SJSA1 (cell line): ENCODE measurements around the gene SLC5A11. TPM values are rescaled to one million over a fixed set of nuclear protein-coding genes. Genes with fewer than 3 reads are reported as not detected.
"Not testable (repeated sequence)": the region's sequence is repeated elsewhere in the genome, so short reads cannot be mapped to it uniquely, and the experiment has no call there.

Experiments
- DNase-seq, 2 experiments: peaks; one replicate each; pipeline ENCODE4 v3.0.0-alpha.2; 2015 to 2020; ENCODE audit warnings: low spot score in 2 of 2, low read depth in 1 of 2
- H3K27ac ChIP-seq: fragments of 250-450 bp; sonication (Bioruptor Pico); 2 replicates; pipeline ENCODE4 v1.5.1; 2020; ENCODE audit warnings: mild to moderate bottlenecking, moderate library complexity
- H3K27me3 ChIP-seq: fragments of 250-450 bp; sonication (Bioruptor Pico); replicated peaks from 2 replicates; pipeline ENCODE4 v1.5.1; 2020; ENCODE audit warnings: mild to moderate bottlenecking, moderate library complexity
- H3K36me3 ChIP-seq: fragments of 250-450 bp; sonication (Bioruptor Pico); 2 replicates; pipeline ENCODE4 v1.5.1; 2020; ENCODE audit warnings: mild to moderate bottlenecking
- H3K4me1 ChIP-seq: fragments of 250-450 bp; sonication (Bioruptor Pico); replicated peaks from 2 replicates; pipeline ENCODE4 v1.6.1; 2021; ENCODE audit warnings: mild to moderate bottlenecking
- H3K4me3 ChIP-seq: fragments of 250-450 bp; sonication (Bioruptor Pico); 2 replicates; pipeline ENCODE4 v1.5.1; 2020; ENCODE audit warnings: mild to moderate bottlenecking
- H3K9me3 ChIP-seq: fragments of 250-450 bp; sonication (Bioruptor Pico); replicated peaks from 2 replicates; pipeline ENCODE4 v1.5.1; 2020; ENCODE audit warnings: mild to moderate bottlenecking
- total RNA-seq: library from RNA; depleted of rRNA; stranded (reverse); fragments of >200 nt; shearing (Covaris generic); gene quantifications from 2 replicates; pipeline ENCODE4 v1.2.3, GENCODE V29; 2014

Gene SLC5A11
- total RNA-seq, 1 experiment from 2014 or later, result 0.16 TPM

DNA sequence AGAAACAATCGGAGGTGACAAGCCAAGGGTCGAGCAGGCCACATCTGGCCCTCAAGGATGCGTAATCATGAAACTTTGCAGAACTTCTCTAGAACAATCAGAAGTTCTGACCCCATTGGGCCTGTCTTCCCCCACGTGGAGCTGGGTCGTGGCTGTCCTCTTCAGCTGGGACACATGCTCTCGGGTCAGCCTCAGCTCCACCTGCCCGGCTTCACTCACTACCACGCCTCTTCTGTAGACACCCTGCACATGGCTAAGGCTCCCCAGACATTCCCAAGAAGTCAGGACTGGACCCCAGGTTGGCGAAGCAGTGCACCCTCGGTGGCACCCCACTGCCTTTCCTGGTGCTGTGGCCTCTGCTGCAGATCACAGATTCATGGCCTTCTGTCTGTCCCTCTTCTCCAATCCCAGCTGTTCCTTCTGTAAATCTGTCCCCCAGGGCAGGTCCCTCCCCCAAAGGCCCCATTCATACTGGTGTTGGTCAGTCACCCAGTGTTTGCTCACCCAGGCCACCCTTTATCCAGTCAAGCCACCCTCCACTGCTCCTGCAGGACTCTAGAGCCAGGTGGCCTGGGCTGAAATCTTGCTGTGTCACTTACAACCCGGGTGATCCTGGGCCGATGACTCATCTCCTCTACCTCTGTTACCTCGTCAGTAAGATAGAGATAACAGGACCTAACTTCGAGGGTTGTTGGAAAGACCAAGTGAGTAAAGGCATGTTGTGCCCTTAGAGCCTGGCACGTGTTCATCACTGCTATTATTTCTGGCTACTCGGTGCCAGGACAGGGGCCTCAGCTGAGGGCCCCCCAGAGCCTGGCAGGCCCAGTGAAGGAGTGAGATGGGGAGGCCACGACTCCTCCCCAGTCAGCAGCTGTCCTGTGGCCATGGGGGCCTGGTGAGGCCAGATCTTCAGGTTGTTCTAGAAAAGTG lies 1.4 kb upstream of the SLC5A11 start:
- H3K36me3 ChIP-seq, result no peaks in the 10 kb centered on the region
- no peak overlapping the region for H3K27ac ChIP-seq
- no peaks in the 10 kb centered on the region for H3K27me3 ChIP-seq
- H3K4me3 ChIP-seq, result no peak overlapping the region
- H3K9me3 ChIP-seq, result no peaks in the 10 kb centered on the region
- H3K4me1 ChIP-seq, result peaks cover 26% of the 10 kb centered on the region
- no peak for DNase-seq

DNA sequence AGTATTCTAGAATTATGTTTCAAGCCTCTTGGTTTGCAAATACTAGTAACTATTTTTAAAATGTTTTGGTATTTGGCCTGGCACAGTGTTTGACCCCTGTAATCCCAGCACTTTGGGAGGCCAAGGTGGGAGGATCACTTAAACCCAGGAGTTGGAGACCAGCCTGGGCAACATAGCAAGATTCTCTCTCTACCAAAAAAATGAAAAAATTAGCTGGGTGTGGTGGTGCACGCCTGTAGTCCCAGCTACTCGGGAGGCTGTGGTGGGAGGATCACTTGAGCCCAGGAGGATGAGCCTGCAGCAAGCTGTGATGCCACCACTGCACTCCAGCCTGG lies 765 bp upstream of the SLC5A11 start:
- H3K27me3 ChIP-seq, H3K36me3 ChIP-seq, H3K9me3 ChIP-seq, DNase-seq, H3K27ac ChIP-seq, H3K4me3 ChIP-seq: not testable (repeated sequence)
- H3K4me1 ChIP-seq, result peaks cover 25% of the 10 kb centered on the region

DNA sequence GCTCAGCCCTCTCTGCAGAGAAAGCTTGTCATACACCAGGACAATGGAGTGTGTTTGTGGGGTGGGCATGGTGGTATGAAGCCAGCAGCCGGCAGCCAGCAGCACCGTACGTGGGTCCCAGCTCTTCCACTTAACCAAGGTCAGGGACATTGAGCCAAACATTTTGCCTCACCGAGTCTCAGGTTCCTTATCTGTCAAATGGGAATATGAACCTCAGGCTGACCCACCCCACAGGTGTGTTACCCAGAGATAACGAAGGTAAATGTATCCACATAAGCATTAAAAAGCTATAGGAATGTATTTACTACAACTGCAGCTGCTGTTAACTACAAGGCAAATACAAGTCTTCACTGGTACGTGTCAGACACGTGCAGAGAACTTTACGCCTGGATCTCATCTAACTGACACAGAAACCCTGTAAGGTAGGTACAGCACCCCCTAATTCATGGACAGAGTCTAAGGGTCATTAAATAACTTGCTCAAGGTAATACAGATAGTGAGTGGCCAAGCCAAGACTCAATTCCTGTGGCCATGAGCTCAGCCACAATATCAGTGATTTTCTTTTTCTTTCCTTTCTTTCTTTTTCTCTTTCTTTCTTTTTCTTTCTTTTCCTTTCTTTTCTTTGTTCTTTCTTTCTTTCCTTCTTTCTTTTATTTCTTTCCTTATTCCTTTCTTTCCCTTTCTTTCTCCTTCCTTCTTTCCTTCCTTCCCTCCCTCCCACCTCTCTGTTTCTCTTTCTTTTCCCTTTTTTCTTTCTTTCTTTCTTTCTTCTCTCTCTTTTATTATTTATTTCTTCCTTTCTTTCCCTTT lies 990 bp downstream of the SLC5A11 start:
- Histone ChIP-seq H3K9me3 (no peaks in the 10 kb centered on the region), H3K36me3 (no peaks in the 10 kb centered on the region), H3K27me3 (no peaks in the 10 kb centered on the region), H3K4me3 (no peak overlapping the region), H3K4me1 (peaks cover 41% of the 10 kb centered on the region), H3K27ac (no peak overlapping the region)
- DNase-seq, result no peak

DNA sequence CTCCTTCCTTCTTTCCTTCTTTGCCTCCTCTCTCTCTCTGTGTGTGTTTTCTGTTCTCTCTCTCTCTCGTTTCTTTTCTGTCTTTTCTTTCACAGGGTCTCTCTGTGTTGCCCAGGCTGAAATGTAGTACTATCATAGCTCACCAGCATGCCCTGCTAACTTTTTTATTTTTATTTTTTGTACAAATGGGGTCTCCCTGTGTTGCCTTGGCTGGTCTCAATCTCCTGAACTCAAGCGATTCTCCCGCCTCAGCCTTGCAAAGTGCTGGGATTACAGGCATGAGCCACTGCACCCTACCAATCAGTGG lies 1.5 kb downstream of the SLC5A11 start:
- Histone ChIP-seq H3K9me3 (no peaks in the 10 kb centered on the region), H3K4me3 (no peak overlapping the region), H3K36me3 (no peaks in the 10 kb centered on the region), H3K4me1 (peaks cover 44% of the 10 kb centered on the region), H3K27me3 (no peaks in the 10 kb centered on the region), H3K27ac (no peak overlapping the region)
- DNase-seq, result peak in 1 of 2 experiments; percentile 22

DNA sequence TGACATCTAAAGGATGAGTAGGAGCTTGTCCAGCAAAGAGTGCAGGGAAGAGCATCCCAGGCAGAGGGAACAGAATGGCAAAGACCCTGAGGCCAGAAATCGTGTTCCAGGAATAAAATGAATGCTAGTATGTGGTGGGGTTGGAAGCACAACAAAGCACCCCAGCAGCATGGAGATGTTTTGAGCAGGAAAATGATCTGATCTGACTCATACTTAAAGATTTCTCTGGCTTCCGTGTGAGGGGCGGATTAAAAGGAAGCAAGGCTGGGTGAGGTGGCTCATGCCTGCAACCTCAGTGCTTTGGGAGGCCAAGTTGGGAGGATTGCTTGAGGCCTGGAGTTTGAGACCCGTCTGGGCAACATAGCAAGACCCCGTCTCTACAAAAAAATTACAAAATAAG lies 2.3 kb downstream of the SLC5A11 start:
- Histone ChIP-seq H3K4me1 (peaks cover 44% of the 10 kb centered on the region), H3K36me3 (no peaks in the 10 kb centered on the region), H3K27me3 (no peaks in the 10 kb centered on the region), H3K4me3 (no peak overlapping the region), H3K27ac (no peak overlapping the region), H3K9me3 (no peaks in the 10 kb centered on the region)
- DNase-seq, result peak; percentile 42 to 66

DNA sequence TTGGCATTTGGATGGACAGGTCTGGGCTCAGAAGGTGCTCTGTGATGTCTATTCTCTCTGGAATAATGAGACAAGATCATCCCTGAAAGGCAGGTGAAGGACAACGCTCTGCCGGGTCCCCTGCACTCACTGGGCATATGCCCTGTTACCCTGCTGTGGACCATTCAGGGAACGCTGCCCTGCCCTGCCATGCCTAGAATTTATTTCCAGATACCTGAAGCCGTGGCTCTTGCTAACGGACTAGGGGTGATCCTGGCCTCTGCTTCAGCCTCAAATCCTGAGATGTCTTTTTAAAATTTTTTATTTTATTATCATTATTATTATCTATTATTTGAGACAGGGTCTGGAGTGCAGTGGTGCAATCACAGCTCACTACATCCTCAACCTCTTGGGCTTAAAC lies 3.9 kb downstream of the SLC5A11 start:
- no peak overlapping the region for H3K4me3 ChIP-seq
- DNase-seq, result peak in 1 of 2 experiments; percentile 27
- no peak overlapping the region for H3K27ac ChIP-seq
- H3K4me1 ChIP-seq, result peaks cover 51% of the 10 kb centered on the region
- no peaks in the 10 kb centered on the region for H3K9me3 ChIP-seq
- no peaks in the 10 kb centered on the region for H3K36me3 ChIP-seq
- no peaks in the 10 kb centered on the region for H3K27me3 ChIP-seq

DNA sequence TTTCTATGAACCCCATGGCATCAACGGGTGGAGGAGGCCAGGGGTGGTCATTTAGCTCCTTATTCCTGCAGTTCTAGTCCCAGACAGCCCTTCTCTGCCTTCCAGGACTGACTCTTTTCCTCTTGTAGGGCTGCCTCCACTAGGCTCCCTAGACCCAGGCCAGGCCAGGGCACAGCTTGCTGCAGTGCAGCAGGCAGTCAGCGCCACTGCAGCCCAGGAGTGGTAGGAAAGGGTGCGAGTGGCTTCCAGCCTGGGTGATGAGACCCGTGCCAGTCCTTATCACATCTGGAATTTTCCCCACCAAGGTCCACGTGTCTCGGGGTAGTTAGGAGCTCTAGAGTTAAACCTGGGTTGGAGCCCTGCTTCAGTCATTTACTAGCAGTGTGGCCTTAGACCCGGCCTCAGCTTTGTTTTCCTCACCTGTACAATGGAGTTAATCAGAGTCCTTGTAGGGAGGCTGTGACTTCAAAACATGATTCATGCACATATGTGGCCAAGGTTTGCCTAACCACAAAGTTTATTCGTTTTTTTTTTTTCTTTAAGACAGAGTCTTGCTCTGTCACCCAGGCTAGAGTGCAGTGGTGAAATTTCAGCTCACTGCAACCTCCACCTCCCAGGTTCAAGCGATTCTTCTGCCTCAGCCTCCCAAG lies 4.7 kb downstream of the SLC5A11 start:
- H3K4me1 ChIP-seq, result peaks cover 52% of the 10 kb centered on the region
- no peaks in the 10 kb centered on the region for H3K9me3 ChIP-seq

DNA sequence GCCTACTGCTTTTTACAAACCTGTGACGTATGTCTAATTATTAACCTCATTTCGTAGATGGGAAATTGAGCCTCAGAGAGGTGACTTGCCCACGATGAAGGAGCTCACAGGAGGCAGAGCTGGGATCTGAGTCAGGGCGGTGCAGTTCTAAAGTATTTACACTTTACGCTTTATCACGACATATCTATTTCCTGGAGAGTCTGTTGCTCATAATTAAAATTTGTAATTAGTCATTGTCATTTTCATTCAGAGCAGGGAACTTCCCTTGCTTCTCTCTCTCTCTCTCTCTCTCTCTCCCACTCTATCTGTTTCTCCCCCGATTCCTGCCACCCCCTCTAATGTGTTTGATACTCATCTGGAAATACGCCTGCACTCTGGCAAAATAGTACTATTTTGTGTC lies 5.9 kb downstream of the SLC5A11 start:
- H3K27ac ChIP-seq, result no peak overlapping the region
- no peaks in the 10 kb centered on the region for H3K27me3 ChIP-seq
- H3K36me3 ChIP-seq, result no peaks in the 10 kb centered on the region
- DNase-seq, result no peak
- no peak overlapping the region for H3K4me3 ChIP-seq
- H3K9me3 ChIP-seq, result no peaks in the 10 kb centered on the region
- H3K4me1 ChIP-seq, result peaks cover 56% of the 10 kb centered on the region

More for the DNA sequence above, 4.7 kb downstream of the SLC5A11 start:
- DNase-seq, result peak in 1 of 2 experiments; percentile 36
- Histone ChIP-seq H3K27ac (peak overlapping the region; percentile 64), H3K4me3 (no peak overlapping the region), H3K27me3 (no peaks in the 10 kb centered on the region), H3K36me3 (no peaks in the 10 kb centered on the region)

DNA sequence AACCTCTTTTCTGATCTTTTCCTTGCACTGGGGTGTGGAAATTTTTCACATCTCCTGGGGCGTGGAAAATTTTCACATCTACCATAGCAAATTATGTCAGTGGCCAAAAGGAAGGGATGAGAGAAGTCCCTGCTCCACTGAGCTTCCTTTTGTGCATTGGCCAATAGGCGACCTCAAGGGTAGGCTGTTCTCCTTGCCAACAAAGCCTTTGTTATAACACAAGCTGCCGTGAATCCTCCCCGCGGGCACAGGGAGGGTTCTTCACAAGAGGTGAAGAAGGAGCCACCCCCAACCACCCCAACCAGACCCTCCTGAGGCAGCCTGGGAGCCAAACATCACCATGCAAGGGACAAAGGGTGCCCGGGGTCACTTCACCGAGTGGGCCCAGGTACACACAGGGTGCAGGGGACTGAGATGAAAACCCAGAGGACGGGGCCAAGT lies 6.5 kb downstream of the SLC5A11 start:
- no peak overlapping the region for H3K4me3 ChIP-seq
- no peaks in the 10 kb centered on the region for H3K36me3 ChIP-seq
- no peaks in the 10 kb centered on the region for H3K27me3 ChIP-seq
- no peak for DNase-seq
- peaks cover 56% of the 10 kb centered on the region for H3K4me1 ChIP-seq
- H3K27ac ChIP-seq, result no peak overlapping the region
- no peaks in the 10 kb centered on the region for H3K9me3 ChIP-seq

DNA sequence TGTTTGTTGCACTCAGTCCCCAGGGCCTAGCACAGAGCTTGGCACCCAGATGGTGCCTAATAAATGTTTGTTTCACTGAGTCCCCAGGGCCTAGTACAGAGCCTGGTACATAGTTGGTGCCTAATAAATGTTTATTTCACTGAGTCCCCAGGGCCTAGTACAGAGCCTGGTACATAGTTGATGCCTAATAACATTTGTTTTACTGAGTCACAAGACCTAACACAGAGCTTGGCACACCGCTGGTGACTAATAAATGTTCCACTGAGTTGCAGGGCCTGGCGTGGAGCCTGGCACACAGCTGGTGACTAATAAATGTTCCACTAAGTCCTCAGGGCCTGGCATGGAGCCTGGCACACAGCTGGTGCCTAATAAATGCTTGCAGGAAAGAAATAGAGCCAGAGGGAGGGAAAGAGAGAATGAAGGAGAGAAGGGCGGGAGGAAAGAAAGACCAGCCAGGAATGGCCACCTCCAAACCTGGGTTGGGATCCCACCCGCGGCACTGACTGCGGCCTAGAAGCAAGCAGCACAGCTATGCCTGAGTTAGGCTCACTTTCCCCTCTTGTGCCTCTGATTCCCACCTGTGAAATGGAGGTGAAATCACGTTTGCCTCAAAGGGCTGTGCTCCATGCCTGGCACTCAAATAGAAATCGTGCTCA lies 7.5 kb downstream of the SLC5A11 start:
- Histone ChIP-seq H3K9me3 (no peaks in the 10 kb centered on the region), H3K27me3 (no peaks in the 10 kb centered on the region), H3K4me3 (no peak overlapping the region), H3K27ac (no peak overlapping the region), H3K4me1 (peaks cover 49% of the 10 kb centered on the region), H3K36me3 (no peaks in the 10 kb centered on the region)
- no peak for DNase-seq

DNA sequence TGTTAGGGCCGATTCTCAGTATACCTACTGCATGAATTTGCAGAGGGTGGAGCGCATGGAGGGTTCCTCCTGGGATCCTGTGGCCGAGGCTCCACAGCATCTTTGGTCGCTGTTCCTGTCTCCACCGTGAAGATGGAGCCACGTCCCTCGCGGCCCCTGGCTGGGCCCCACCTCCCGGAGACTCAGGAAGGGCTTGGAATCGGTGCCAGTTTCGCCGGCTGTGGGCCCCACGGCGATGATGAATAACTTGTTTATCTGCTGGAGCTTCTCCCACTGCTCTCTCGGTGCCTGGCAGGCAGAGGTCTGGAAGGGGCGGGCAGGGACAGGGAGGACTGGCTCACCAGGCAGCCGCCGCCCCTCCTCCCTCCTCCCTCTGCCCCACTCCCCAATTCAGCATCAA lies 8.1 kb downstream of the SLC5A11 start:
- H3K27ac ChIP-seq, result no peak overlapping the region
- no peak overlapping the region for H3K4me3 ChIP-seq
- H3K27me3 ChIP-seq, result no peaks in the 10 kb centered on the region
- H3K36me3 ChIP-seq, result no peaks in the 10 kb centered on the region
- H3K9me3 ChIP-seq, result no peaks in the 10 kb centered on the region
- DNase-seq, result peak; percentile 35 to 63
- peaks cover 43% of the 10 kb centered on the region for H3K4me1 ChIP-seq

DNA sequence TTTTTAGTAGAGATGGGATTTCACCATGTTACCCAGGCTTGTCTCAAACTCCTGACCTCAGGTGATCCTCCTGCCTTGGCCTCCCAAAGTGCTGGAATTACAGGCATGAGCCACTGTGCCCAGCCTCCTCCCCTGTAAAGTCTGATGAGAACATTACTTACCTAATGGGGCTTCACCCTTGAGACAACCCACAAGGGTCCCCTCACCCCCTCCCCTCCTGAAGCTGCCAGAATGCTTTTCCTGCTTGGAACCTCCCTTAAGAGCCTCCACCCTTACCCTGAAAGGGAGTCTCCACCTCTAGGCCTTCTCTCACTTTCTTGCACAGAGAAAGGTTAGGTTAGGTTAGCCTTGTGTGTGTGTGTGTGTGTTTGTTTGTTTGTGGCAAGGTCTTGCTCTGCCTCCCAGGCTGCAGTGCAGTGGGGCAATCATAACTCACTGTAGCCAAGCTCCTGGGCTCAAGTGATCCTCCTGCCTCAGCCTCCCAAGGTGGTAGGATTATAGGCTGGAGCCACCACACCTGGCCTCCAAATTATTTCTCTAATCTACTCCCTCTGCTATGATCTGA lies 8.9 kb downstream of the SLC5A11 start:
- no peak for DNase-seq
- H3K27ac ChIP-seq, result no peak overlapping the region

DNA sequence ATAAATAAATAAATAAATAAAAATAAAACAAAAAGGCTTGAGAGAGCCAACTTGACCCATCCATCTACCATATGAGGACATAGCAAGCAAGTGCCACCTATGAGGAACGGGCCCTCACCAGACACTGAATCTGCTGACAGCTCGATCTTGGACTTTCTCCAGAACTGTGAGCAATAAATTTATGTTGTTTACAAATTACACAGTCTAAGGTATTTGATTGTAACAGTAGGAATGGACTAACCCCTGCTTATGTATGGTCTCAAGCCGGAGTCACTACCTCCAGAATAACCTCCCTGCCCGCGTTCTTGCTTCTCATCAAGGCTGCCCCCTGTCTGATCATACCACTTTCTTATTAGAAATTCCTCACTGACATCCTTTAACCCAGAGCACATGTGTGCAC lies 9.9 kb downstream of the SLC5A11 start:
- H3K4me3 ChIP-seq, result no peak overlapping the region

More for the DNA sequence above, 8.9 kb downstream of the SLC5A11 start:
- Histone ChIP-seq H3K4me3 (no peak overlapping the region), H3K9me3 (no peaks in the 10 kb centered on the region), H3K4me1 (peaks cover 39% of the 10 kb centered on the region), H3K27me3 (no peaks in the 10 kb centered on the region), H3K36me3 (no peaks in the 10 kb centered on the region)

More for the DNA sequence above, 9.9 kb downstream of the SLC5A11 start:
- Histone ChIP-seq H3K27me3 (no peaks in the 10 kb centered on the region), H3K9me3 (no peaks in the 10 kb centered on the region), H3K27ac (no peak overlapping the region), H3K36me3 (no peaks in the 10 kb centered on the region), H3K4me1 (peaks cover 32% of the 10 kb centered on the region)
- DNase-seq, result no peak
